ENCODE results near the gene TRIM32. TPM values are rescaled to one million over a fixed set of nuclear protein-coding genes. Genes with fewer than 3 reads are reported as not detected.

The TRIM32 gene
- total and polyA plus RNA-seq, 7 donors, result 2.8 to 16.1 (median 11.9) TPM

GRCh38 chr9:116674210-116674980 lies 12.7 kb upstream of the TRIM32 start:
- H3K27ac ChIP-seq, result no peak overlapping the region
- H3K36me3 ChIP-seq, result no peaks in the 10 kb centered on the region
- DNase-seq, result no peak
- H3K4me3 ChIP-seq, result no peak overlapping the region
- 57 to 82% methylated on average over 5 of the region's 5 CpGs for WGBS, 2 donors
- TF ChIP-seq POLR2AphosphoS5 (IDR thresholded peaks at IDR 0.05) (no peak), POLR2A (IDR thresholded peaks at IDR 0.05) (no peak), EP300 (IDR thresholded peaks at IDR 0.05) (no peak)
- TF ChIP-seq, protein P1, sequence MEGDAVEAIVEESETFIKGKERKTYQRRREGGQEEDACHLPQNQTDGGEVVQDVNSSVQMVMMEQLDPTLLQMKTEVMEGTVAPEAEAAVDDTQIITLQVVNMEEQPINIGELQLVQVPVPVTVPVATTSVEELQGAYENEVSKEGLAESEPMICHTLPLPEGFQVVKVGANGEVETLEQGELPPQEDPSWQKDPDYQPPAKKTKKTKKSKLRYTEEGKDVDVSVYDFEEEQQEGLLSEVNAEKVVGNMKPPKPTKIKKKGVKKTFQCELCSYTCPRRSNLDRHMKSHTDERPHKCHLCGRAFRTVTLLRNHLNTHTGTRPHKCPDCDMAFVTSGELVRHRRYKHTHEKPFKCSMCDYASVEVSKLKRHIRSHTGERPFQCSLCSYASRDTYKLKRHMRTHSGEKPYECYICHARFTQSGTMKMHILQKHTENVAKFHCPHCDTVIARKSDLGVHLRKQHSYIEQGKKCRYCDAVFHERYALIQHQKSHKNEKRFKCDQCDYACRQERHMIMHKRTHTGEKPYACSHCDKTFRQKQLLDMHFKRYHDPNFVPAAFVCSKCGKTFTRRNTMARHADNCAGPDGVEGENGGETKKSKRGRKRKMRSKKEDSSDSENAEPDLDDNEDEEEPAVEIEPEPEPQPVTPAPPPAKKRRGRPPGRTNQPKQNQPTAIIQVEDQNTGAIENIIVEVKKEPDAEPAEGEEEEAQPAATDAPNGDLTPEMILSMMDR (IDR thresholded peaks at IDR 0.05), result no peak
- intact Hi-C loops (cut with DNase I), result no loop called here
- H3K9me3 ChIP-seq, result peaks cover 0 to 5% (median 0%) of the 10 kb centered on the region in 4 donors
- no peaks in the 10 kb centered on the region for H3K27me3 ChIP-seq
- H3K4me1 ChIP-seq, result no peaks in the 10 kb centered on the region

DNA sequence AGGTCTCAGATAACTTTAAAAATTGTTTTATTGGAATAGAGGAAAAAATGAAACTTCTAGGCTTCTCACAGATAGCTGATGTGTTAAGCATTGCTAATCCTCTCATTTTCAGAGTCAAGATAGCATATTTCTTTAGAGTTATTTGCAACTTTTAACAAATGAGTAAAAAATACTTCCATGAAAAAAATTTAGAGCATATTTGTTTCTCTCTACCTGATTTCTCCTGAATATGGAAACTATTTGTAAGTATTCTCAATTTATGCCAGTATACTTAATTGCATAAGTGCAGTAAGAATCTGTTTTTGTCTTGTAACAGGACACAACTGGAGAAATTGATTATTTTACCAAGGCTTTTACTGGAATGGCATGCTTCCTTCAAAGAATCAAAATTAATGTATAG lies 3.6 kb upstream of the TRIM32 start:
- TF ChIP-seq EP300 (IDR thresholded peaks at IDR 0.05) (no peak), POLR2A (IDR thresholded peaks at IDR 0.05) (no peak), POLR2AphosphoS5 (IDR thresholded peaks at IDR 0.05) (no peak)
- TF ChIP-seq, protein P1 (IDR thresholded peaks at IDR 0.05), result no peak
- no peak for DNase-seq
- no peaks in the 10 kb centered on the region for H3K36me3 ChIP-seq
- H3K9me3 ChIP-seq, result no peaks in the 10 kb centered on the region
- no peaks in the 10 kb centered on the region for H3K27me3 ChIP-seq
- intact Hi-C loops (cut with DNase I), result no loop called here
- peaks cover 0 to 19% (median 14%) of the 10 kb centered on the region in 4 donors for H3K4me1 ChIP-seq
- no peak overlapping the region for H3K4me3 ChIP-seq
- no peak overlapping the region for H3K27ac ChIP-seq

- WGBS, 2 donors, result 75 to 77% methylated on average over 4 of the region's 4 CpGs
- intact Hi-C loops (cut with DNase I), result no loop called here
- TF ChIP-seq, protein P1 (IDR thresholded peaks at IDR 0.05), result no peak
- TF ChIP-seq EP300 (IDR thresholded peaks at IDR 0.05), result no peak
- no peak for TF ChIP-seq POLR2AphosphoS5 (IDR thresholded peaks at IDR 0.05)
- TF ChIP-seq POLR2A (IDR thresholded peaks at IDR 0.05), result no peak
- Histone ChIP-seq H3K9me3 (no peaks in the 10 kb centered on the region), H3K27me3 (no peaks in the 10 kb centered on the region), H3K4me1 (peaks cover 0 to 31% (median 28%) of the 10 kb centered on the region in 4 donors), H3K36me3 (no peaks in the 10 kb centered on the region), H3K27ac (no peak overlapping the region), H3K4me3 (no peak overlapping the region)
- DNase-seq, result no peak
These were observed 1.9 kb upstream of the TRIM32 start for GRCh38 chr9:116685166-116685565.

DNA sequence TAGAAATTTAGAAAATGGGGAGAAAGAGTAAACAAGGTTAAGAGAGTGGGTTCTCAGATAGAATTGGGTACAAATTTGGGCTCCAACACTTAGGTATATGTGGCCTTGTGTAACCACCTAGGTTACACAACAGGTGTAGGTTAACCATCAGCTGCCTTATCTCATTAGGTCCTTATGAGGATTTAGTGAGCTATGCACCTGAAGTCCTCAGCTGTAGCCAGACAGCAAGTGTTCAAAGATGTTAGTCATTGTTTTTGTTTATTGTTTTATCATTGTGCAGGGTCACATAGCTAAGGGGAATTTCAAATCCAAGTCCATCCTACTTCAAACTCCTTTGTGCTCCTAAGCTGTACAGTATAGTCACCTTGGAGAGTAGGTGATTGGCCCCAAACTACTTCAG lies 970 bp upstream of the TRIM32 start:
- intact Hi-C loops (cut with DNase I), result no loop called here
- no peak for DNase-seq
- H3K4me1 ChIP-seq, result peaks cover 0 to 37% (median 31%) of the 10 kb centered on the region in 4 donors
- no peak for TF ChIP-seq EP300 (IDR thresholded peaks at IDR 0.05)
- H3K36me3 ChIP-seq, result no peaks in the 10 kb centered on the region
- peak overlapping the region in 2 of 4 donors; percentile 72 to 84 for H3K4me3 ChIP-seq
- H3K27ac ChIP-seq, result no peak overlapping the region
- no peaks in the 10 kb centered on the region for H3K27me3 ChIP-seq
- no peaks in the 10 kb centered on the region for H3K9me3 ChIP-seq

DNA sequence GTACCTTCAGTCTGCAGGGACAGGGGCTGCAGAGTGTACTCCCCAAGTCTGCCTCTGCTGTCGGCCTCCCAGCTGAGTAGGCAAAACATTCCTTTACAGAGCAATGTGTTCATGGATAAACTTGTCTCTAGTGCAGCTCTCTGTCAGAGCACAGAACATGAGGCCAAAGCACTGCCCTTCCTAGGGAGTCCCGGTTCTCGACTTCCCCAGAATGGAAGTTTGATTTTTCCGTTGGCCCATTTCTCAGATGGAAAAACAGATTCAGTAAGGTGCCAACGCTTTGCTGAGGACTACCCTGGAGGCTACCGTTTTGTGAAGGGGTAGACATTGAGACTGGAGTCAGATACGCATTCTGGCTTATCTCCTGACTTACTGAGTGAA lies 422 bp upstream of the TRIM32 start:
- no peaks in the 10 kb centered on the region for H3K27me3 ChIP-seq
- TF ChIP-seq EP300 (IDR thresholded peaks at IDR 0.05) (no peak), POLR2AphosphoS5 (IDR thresholded peaks at IDR 0.05) (no peak)
- TF ChIP-seq, protein P1 (IDR thresholded peaks at IDR 0.05), result no peak
- DNase-seq, result no peak
- no peaks in the 10 kb centered on the region for H3K36me3 ChIP-seq
- H3K4me1 ChIP-seq, result peaks cover 0 to 42% (median 32%) of the 10 kb centered on the region in 4 donors
- H3K27ac ChIP-seq, result peak overlapping the region; percentile 75 to 86 (median 86)
- no peaks in the 10 kb centered on the region for H3K9me3 ChIP-seq
- H3K4me3 ChIP-seq, result peak overlapping the region; percentile 72 to 91 (median 85)
- intact Hi-C loops (cut with DNase I), result no loop called here
- WGBS, 2 donors, result 4 to 18% methylated on average over 7 of the region's 7 CpGs

Data from sigmoid colon (tissue), 7 donors.